Endodermal cell (in vitro differentiated cells): Measurements from ENCODE around the gene LSM6. TPM values are rescaled to one million over a fixed set of nuclear protein-coding genes. Genes with fewer than 3 reads are reported as not detected.

ENCODE experiments used
- DNase-seq: peaks from one replicate; pipeline ENCODE4 v3.0.0-alpha.2; 2017
- H3K27ac ChIP-seq: 2 replicates; pipeline ENCODE4 v1.5.1; 2013; ENCODE audit warnings: mild to moderate bottlenecking, low read depth, low read length, moderate library complexity
- H3K27me3 ChIP-seq: 2 replicates; pipeline ENCODE4 v1.6.1; 2013; ENCODE audit warnings: mild to moderate bottlenecking, low read length, moderate library complexity; ENCODE audit not compliant: insufficient read depth, control insufficient read depth, poor library complexity, severe bottlenecking
- H3K36me3 ChIP-seq: 2 replicates; pipeline ENCODE4 v1.7.0; 2013; ENCODE audit warnings: mild to moderate bottlenecking, low read length, moderate library complexity; ENCODE audit not compliant: control insufficient read depth, insufficient read depth
- H3K4me1 ChIP-seq: one replicate; pipeline ENCODE4 v1.7.0; 2013; ENCODE audit warnings: low read length; ENCODE audit not compliant: control insufficient read depth, insufficient read depth
- H3K4me3 ChIP-seq: 2 replicates; pipeline ENCODE4 v1.5.1; 2013; ENCODE audit warnings: mild to moderate bottlenecking, low read length, moderate library complexity
- H3K9ac ChIP-seq: 2 replicates; pipeline ENCODE4 v1.6.1; 2013; ENCODE audit warnings: mild to moderate bottlenecking, low read length, moderate library complexity; ENCODE audit not compliant: poor library complexity, severe bottlenecking; ENCODE audit errors: extremely low read depth
- H3K9me3 ChIP-seq: 2 replicates; pipeline ENCODE4 v1.6.1; 2013; ENCODE audit warnings: mild to moderate bottlenecking, low read length, moderate library complexity; ENCODE audit not compliant: control insufficient read depth
- H3K27ac Mint-ChIP-seq: 2 replicates; pipeline ENCODE4 v1.8.0; 2020; ENCODE audit warnings: mixed read lengths
- H3K27me3 Mint-ChIP-seq: 2 replicates; pipeline ENCODE4 v1.8.0; 2021; ENCODE audit warnings: mild to moderate bottlenecking, mixed read lengths; ENCODE audit not compliant: insufficient read depth
- H3K36me3 Mint-ChIP-seq: 2 replicates; pipeline ENCODE4 v1.8.0; 2020; ENCODE audit warnings: low read depth, mixed read lengths
- H3K4me1 Mint-ChIP-seq: 2 replicates; pipeline ENCODE4 v1.8.0; 2020; ENCODE audit warnings: mixed read lengths
- H3K4me3 Mint-ChIP-seq: 2 replicates; pipeline ENCODE4 v1.8.0; 2020; ENCODE audit warnings: mild to moderate bottlenecking, moderate library complexity, mixed read lengths
- H3K9me3 Mint-ChIP-seq: 2 replicates; pipeline ENCODE4 v1.8.0; 2020; ENCODE audit warnings: mild to moderate bottlenecking, mixed read lengths
- WGBS, 2 experiments: methylation state at CpG; one replicate each; pipeline versions ENCODE4 v1.1.5 to v1.1.7; 2013; ENCODE audit warnings: missing lambda C conversion rate in 2 of 2, mixed read lengths in 1 of 2; ENCODE audit not compliant: insufficient coverage in 1 of 2, insufficient read length in 1 of 2; 5-methylcytosine and 5-hydroxymethylcytosine counted together
- total RNA-seq, 2 donors: library from RNA; stranded (reverse); fragmentation: NEBNext Ultra II Directional in 1 of 2; extraction: Animal tissue kit (Norgen Biotek cat#: 25700) in 1 of 2; gene quantifications; 2 replicates in 1 of 2; 3 replicates in 1 of 2; pipeline ENCODE4 v1.2.1, GENCODE V29; 2021
- TF ChIP-seq, protein P1 (sequence below): fragments of 200-600 bp; sonication (generic); conservative IDR thresholded peaks from 2 replicates; pipeline ENCODE4 v1.5.0; 2021; ENCODE audit warnings: antibody characterized with exemption, mild to moderate bottlenecking

Gene LSM6
- total RNA-seq, 2 donors from 2014 or later, result 59.6 to 83.8 TPM

DNA sequence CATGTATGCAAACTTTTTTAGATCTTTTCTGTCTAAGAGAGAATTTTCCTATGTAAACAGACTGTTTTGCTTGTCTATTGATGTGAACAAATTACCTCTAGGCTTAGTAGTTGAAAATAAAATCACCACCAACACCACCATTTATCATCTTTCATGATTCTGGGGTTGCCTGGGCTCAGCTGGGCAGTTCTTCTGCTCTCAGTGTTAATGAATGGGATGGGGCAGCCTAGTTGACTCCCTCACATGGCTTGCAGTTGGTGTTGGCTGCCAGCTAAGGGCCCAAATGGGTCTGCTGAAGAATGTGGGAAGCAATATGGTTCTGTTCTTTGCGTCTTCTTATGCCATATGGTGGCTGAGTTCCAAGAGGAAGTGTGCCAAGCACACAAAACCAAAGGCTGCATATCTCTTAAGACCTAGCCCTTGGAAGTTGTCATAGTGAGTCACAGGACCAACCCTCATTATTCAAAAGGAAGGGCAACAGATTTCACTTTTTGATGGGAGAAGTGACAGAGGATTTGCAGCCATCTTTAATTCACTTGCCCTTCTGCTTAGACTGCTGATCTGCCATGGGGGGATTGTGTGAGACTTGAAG, 56.7 kb downstream of the LSM6 start:
- H3K27ac ChIP-seq, result no peak overlapping the region
- no peak overlapping the region for H3K9ac ChIP-seq
- H3K27ac Mint-ChIP-seq, result no peak overlapping the region
- TF ChIP-seq, protein P1, sequence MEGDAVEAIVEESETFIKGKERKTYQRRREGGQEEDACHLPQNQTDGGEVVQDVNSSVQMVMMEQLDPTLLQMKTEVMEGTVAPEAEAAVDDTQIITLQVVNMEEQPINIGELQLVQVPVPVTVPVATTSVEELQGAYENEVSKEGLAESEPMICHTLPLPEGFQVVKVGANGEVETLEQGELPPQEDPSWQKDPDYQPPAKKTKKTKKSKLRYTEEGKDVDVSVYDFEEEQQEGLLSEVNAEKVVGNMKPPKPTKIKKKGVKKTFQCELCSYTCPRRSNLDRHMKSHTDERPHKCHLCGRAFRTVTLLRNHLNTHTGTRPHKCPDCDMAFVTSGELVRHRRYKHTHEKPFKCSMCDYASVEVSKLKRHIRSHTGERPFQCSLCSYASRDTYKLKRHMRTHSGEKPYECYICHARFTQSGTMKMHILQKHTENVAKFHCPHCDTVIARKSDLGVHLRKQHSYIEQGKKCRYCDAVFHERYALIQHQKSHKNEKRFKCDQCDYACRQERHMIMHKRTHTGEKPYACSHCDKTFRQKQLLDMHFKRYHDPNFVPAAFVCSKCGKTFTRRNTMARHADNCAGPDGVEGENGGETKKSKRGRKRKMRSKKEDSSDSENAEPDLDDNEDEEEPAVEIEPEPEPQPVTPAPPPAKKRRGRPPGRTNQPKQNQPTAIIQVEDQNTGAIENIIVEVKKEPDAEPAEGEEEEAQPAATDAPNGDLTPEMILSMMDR, result no peak
- no peak overlapping the region for H3K4me3 ChIP-seq
- H3K27me3 ChIP-seq, result no peaks in the 10 kb centered on the region
- H3K4me1 Mint-ChIP-seq, result no peaks in the 10 kb centered on the region
- no peaks in the 10 kb centered on the region for H3K36me3 Mint-ChIP-seq
- 80% methylated on average over 1 of the region's 1 CpG; no CpG with 5 or more reads in 1 of the 2 experiments for WGBS, 2 experiments
- no peak overlapping the region for H3K4me3 Mint-ChIP-seq
- no peaks in the 10 kb centered on the region for H3K36me3 ChIP-seq
- H3K9me3 Mint-ChIP-seq, result peaks cover 10% of the 10 kb centered on the region
- DNase-seq, result no peak
- no peaks in the 10 kb centered on the region for H3K4me1 ChIP-seq
- peaks cover 5% of the 10 kb centered on the region for H3K9me3 ChIP-seq
- H3K27me3 Mint-ChIP-seq, result no peaks in the 10 kb centered on the region

- H3K27me3 ChIP-seq, result no peaks in the 10 kb centered on the region
- H3K4me1 ChIP-seq, result no peaks in the 10 kb centered on the region
- peaks cover 5% of the 10 kb centered on the region for H3K9me3 ChIP-seq
- WGBS, 2 experiments, result 92 to 94% methylated on average over 8 of the region's 8 CpGs
- no peaks in the 10 kb centered on the region for H3K36me3 Mint-ChIP-seq
- H3K36me3 ChIP-seq, result no peaks in the 10 kb centered on the region
- no peak overlapping the region for H3K27ac ChIP-seq
- H3K27me3 Mint-ChIP-seq, result no peaks in the 10 kb centered on the region
- TF ChIP-seq, protein P1, result no peak
- no peak overlapping the region for H3K9ac ChIP-seq
- no peak overlapping the region for H3K27ac Mint-ChIP-seq
- no peak for DNase-seq
- no peaks in the 10 kb centered on the region for H3K4me1 Mint-ChIP-seq
- H3K4me3 Mint-ChIP-seq, result no peak overlapping the region
- peaks cover 10% of the 10 kb centered on the region for H3K9me3 Mint-ChIP-seq
- no peak overlapping the region for H3K4me3 ChIP-seq
These were observed 60.2 kb downstream of the LSM6 start for GRCh38 chr4:146235654-146236177.

DNA sequence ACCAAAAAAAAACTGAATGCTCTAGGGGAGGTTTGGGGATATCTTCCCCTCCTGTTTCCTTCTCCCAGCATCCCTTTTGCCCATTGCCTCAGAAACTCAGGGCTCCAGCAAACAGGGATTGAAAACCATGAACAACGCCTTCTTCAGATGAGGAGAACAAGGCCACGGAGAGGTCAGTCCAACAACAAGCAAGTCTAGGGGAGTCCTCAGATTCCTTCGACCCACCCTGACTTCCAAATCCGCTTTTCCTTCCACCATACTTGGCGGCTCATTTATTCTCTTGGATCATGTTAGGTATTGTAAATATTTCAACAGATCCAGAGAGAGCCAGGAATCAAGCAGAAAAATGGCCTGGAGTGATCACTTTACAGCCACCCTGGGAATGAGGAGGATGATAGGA, 60.7 kb downstream of the LSM6 start:
- no peaks in the 10 kb centered on the region for H3K4me1 Mint-ChIP-seq
- 83 to 96% methylated on average over 1 to 5 of the region's 5 CpGs for WGBS, 2 experiments
- no peak for DNase-seq
- Histone ChIP-seq H3K27me3 (no peaks in the 10 kb centered on the region), H3K36me3 (no peaks in the 10 kb centered on the region), H3K9ac (no peak overlapping the region), H3K9me3 (peaks cover 5% of the 10 kb centered on the region), H3K4me1 (no peaks in the 10 kb centered on the region), H3K4me3 (no peak overlapping the region), H3K27ac (no peak overlapping the region)
- TF ChIP-seq, protein P1, result no peak
- peaks cover 10% of the 10 kb centered on the region for H3K9me3 Mint-ChIP-seq
- H3K36me3 Mint-ChIP-seq, result no peaks in the 10 kb centered on the region
- H3K27me3 Mint-ChIP-seq, result no peaks in the 10 kb centered on the region
- no peak overlapping the region for H3K27ac Mint-ChIP-seq
- no peak overlapping the region for H3K4me3 Mint-ChIP-seq
